Measurements from ENCODE around the gene DTWD1.

DNA sequence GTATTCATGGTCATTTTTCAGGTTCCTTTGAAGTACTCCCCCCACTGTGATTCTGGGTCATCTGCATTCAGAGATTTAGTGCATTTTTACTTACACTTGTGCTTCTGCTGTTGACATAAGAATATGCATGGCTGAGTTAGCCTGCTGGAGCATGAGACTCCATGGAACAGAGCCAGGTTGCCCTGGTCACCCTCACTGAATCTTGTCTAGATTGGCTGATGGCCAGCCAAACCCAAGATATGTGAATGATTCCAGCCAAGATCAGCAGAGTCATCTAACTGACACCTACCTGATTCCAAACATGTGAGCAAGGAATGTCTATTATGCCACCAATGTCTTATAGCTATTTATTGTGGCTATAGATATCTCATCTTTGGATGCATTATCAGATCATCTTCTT, 25.1 kb downstream of the DTWD1 start:
- TF ChIP-seq, protein P1, sequence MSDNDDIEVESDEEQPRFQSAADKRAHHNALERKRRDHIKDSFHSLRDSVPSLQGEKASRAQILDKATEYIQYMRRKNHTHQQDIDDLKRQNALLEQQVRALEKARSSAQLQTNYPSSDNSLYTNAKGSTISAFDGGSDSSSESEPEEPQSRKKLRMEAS (IDR thresholded peaks at IDR 0.05; ENCODE audit: low read depth): peak; percentile 38; the same call in 1 of the 2 replicates
- TF ChIP-seq GABPA (IDR thresholded peaks at IDR 0.05; ENCODE audit: low read depth): no peak
- no peak for TF ChIP-seq EZH2phosphoT487 (IDR thresholded peaks at IDR 0.05; ENCODE audit: borderline replicate concordance, low read depth)
- TF ChIP-seq, protein P2, sequence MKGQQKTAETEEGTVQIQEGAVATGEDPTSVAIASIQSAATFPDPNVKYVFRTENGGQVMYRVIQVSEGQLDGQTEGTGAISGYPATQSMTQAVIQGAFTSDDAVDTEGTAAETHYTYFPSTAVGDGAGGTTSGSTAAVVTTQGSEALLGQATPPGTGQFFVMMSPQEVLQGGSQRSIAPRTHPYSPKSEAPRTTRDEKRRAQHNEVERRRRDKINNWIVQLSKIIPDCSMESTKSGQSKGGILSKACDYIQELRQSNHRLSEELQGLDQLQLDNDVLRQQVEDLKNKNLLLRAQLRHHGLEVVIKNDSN (IDR thresholded peaks at IDR 0.05; ENCODE audit: borderline replicate concordance, low read depth): no peak
- peak; percentile 69; the same call in 1 of the 2 replicates for TF ChIP-seq POLR2AphosphoS5 (IDR thresholded peaks at IDR 0.05; ENCODE audit: low read depth, low read length)
- TF ChIP-seq CTCF (IDR thresholded peaks at IDR 0.05): no peak
- TF ChIP-seq JUND (IDR thresholded peaks at IDR 0.05): peak; percentile 47; the same call in 1 of the 2 replicates
- TF ChIP-seq REST (IDR thresholded peaks at IDR 0.05; ENCODE audit: low read depth, low read length): no peak
- TF ChIP-seq SMC3 (IDR thresholded peaks at IDR 0.05; ENCODE audit: low read depth, low read length): no peak
- no peak for TF ChIP-seq FOXJ3 (CRISPR knock-in tag; IDR thresholded peaks at IDR 0.05)
- TF ChIP-seq TAF1 (IDR thresholded peaks at IDR 0.05; ENCODE audit: borderline replicate concordance, low read depth, low read length): no peak
- no peak for TF ChIP-seq MXI1 (IDR thresholded peaks at IDR 0.05; ENCODE audit: low read depth, low read length)
- TF ChIP-seq FOXM1 (IDR thresholded peaks at IDR 0.05; ENCODE audit: low read depth): no peak

Measured in SK-N-SH (cell line).